K562 (cell line): Measurements from ENCODE around the gene PNMA8C. TPM values are rescaled to one million over a fixed set of nuclear protein-coding genes. Genes with fewer than 3 reads are reported as not detected.

Source experiments
- DMBX1 ChIP-seq: fragments of 250-450 bp; sonication (Bioruptor Pico); IDR thresholded peaks from 2 replicates; pipeline ENCODE4 v1.8.0; 2022; ENCODE audit warnings: inconsistent platforms, mild to moderate bottlenecking, moderate library complexity, borderline replicate concordance
- EWSR1 ChIP-seq: fragments of 450-650 bp; IDR thresholded peaks from 2 replicates; pipeline ENCODE4 v1.6.1; 2018; ENCODE audit warnings: borderline replicate concordance, mild to moderate bottlenecking, low read depth, moderate library complexity; ENCODE audit not compliant: partially characterized antibody
- HLTF ChIP-seq: fragments of 450-650 bp; IDR thresholded peaks from 2 replicates; pipeline ENCODE4 v1.6.1; 2016
- KLF16 ChIP-seq: IDR thresholded peaks from 2 replicates; pipeline ENCODE4 v1.6.1; 2016; ENCODE audit warnings: antibody characterized with exemption
- MCM5 ChIP-seq: fragments of 450-650 bp; IDR thresholded peaks from 2 replicates; pipeline ENCODE4 v1.6.1; 2016; ENCODE audit warnings: low read depth
- NFE2L1 ChIP-seq: fragments of 450-650 bp; IDR thresholded peaks from 2 replicates; pipeline ENCODE4 v1.6.1; 2016; ENCODE audit warnings: missing genetic modification characterization, low read depth, mild to moderate bottlenecking, missing compliant biosample characterization, moderate library complexity, borderline replicate concordance
- POU5F1 ChIP-seq: fragments of 150-350 bp; IDR thresholded peaks from 2 replicates; pipeline ENCODE4 v1.6.1; 2014; ENCODE audit warnings: borderline replicate concordance, low read length, low read depth, mild to moderate bottlenecking; ENCODE audit not compliant: partially characterized antibody
- RBM15 ChIP-seq: fragments of 200-400 bp; formaldehyde crosslinking; IDR thresholded peaks from 2 replicates; pipeline ENCODE4 v1.6.1; 2018; ENCODE audit warnings: mild to moderate bottlenecking, low read length, moderate library complexity; ENCODE audit not compliant: insufficient read depth
- SRF ChIP-seq, 2 experiments: fragments of 250-450, 450-650 bp in 1 of 2; sonication (Bioruptor Pico) in 1 of 2; sonication (generic) in 1 of 2; formaldehyde crosslinking; IDR thresholded peaks; 2 replicates each; pipeline versions ENCODE4 v1.5.0 to v1.5.1; 2020 to 2022; ENCODE audit warnings: mild to moderate bottlenecking in 1 of 2, missing genetic modification reagents in 1 of 2
- TBL1XR1 ChIP-seq, 2 experiments: IDR thresholded peaks; 2 replicates each; pipeline ENCODE4 v1.6.1; 2012; ENCODE audit warnings: improper control_type of control experiment in 2 of 2, low read length in 2 of 2, mild to moderate bottlenecking in 1 of 2
- ZFX ChIP-seq: sonication (generic); formaldehyde crosslinking; IDR thresholded peaks from 2 replicates; pipeline ENCODE4 v1.8.0; 2022; ENCODE audit warnings: mild to moderate bottlenecking, missing genetic modification reagents, moderate library complexity
- ZNF583 ChIP-seq: fragments of 250-450 bp; sonication (Bioruptor Pico); IDR thresholded peaks from 2 replicates; pipeline ENCODE4 v1.4.0; 2020
- polyA plus RNA-seq, 8 experiments: library from polyadenylated mRNA; depleted of rRNA in 4 of 8; stranded (reverse) in 5 of 8; unstranded in 3 of 8; fragments of >200 nt; fragmentation: Nextera tagmentation in 2 of 8; fragmentation: Illumina TruSeq in 1 of 8; extraction: Ambion mirVana in 2 of 8; extraction: Trizol in 1 of 8; gene quantifications; 2 replicates each; pipeline versions ENCODE4 v1.2.1 to v1.2.3, GENCODE V29; 2011 to 2014; ENCODE audit warnings: inconsistent platforms in 1 of 8, missing spikeins in 1 of 8
- total RNA-seq, 7 experiments: library from RNA; depleted of rRNA in 6 of 7; stranded (reverse); fragments of >200 nt in 6 of 7; fragmentation: Illumina TruSeq in 2 of 7; extraction: Trizol in 2 of 7; gene quantifications; 2 replicates each; pipeline versions ENCODE4 v1.2.1 to v1.2.3, GENCODE V29; 2011 to 2021; ENCODE audit warnings: low replicate concordance in 1 of 7
- TF ChIP-seq, protein P1 (sequence below): IDR thresholded peaks from 2 replicates; pipeline ENCODE4 v1.6.1; 2012; ENCODE audit warnings: low read depth, low read length, improper control_type of control experiment, borderline replicate concordance
- TF ChIP-seq, protein P2 (sequence below), 3 experiments: IDR thresholded peaks in 2 of 3; conservative IDR thresholded peaks in 1 of 3; 2 replicates each; pipeline ENCODE4 v1.5.1; 2011 to 2012; ENCODE audit warnings: low read length in 3 of 3, mild to moderate bottlenecking in 3 of 3, control low read depth in 2 of 3, improper control_type of control experiment in 1 of 3, inconsistent platforms in 1 of 3, low read depth in 1 of 3, mixed read lengths in 1 of 3, moderate library complexity in 1 of 3; ENCODE audit not compliant: insufficient read depth in 2 of 3
- TF ChIP-seq, protein P3 (sequence below), 2 experiments: fragments of 450-650 bp; formaldehyde crosslinking in 1 of 2; IDR thresholded peaks; 2 replicates each; pipeline versions ENCODE4 v1.4.0 to v1.6.1; 2014 to 2020; ENCODE audit warnings: mild to moderate bottlenecking in 2 of 2, borderline replicate concordance in 1 of 2, low read depth in 1 of 2

The PNMA8C gene
- total and polyA plus RNA-seq, 9 of the 15 experiments (the other 6 are each of a cell fraction or from before 2014, with no cell fraction given) = 0.04 to 0.05 (median 0.05) TPM; not detected in 6

DNA sequence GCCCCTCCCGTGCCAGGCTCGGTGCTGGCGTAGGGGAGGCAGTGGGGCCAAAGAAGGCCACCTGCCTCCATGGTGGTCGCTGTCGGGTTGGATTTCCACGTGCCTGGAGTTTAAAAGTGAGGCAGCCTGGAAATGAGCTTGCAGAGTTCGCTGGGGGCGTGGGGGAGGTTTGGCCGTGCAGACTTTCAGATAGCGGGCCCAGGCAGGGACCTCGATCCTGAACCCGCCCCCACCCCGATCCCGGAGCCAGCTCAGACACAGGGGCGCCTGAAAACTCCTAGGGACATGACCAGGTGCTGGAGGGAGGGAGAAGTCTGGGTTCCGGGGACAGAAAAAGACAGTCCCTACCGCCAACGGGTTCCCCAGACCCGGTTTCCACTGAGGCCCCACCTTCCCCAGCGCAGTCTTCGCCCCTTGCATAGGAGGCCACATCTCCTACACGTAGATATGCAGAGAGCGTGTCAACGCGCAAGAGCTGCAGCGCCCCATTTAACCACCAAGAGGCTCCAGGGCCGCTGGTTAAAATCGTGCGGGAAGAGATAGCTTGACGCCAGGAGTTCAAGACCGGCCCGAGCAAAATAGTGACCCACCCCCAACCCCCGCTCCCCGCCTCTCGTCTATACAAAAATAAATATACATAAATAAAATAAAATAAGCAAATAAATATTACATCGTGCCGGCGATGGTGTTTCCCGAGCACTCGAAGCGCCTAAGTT, 23.8 kb downstream of the PNMA8C start (continued):
- TF ChIP-seq NFE2L1 (tag) (no peak), TBL1XR1 (IDR thresholded peaks at IDR 0.05; ENCODE audit: low read length in 2 of 2) (no peak), SRF (CRISPR knock-in tag; IDR thresholded peaks at IDR 0.05) (no peak), ZFX (CRISPR knock-in tag) (peak; percentile 52; the same call in 1 of the 2 replicates), MCM5 (no peak), POU5F1 (no peak), EWSR1 (no peak), ZNF583 (CRISPR knock-in tag) (no peak), HLTF (no peak), KLF16 (no peak), DMBX1 (CRISPR knock-in tag) (no peak), RBM15 (no peak)
- TF ChIP-seq, protein P1, sequence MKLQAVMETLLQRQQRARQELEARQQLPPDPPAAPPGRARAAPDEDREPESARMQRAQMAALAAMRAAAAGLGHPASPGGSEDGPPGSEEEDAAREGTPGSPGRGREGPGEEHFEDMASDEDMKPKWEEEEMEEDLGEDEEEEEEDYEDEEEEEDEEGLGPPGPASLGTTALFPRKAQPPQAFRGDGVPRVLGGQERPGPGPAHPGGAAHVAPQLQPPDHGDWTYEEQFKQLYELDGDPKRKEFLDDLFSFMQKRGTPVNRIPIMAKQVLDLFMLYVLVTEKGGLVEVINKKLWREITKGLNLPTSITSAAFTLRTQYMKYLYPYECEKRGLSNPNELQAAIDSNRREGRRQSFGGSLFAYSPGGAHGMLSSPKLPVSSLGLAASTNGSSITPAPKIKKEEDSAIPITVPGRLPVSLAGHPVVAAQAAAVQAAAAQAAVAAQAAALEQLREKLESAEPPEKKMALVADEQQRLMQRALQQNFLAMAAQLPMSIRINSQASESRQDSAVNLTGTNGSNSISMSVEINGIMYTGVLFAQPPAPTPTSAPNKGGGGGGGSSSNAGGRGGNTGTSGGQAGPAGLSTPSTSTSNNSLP = no peak
- TF ChIP-seq, protein P2, sequence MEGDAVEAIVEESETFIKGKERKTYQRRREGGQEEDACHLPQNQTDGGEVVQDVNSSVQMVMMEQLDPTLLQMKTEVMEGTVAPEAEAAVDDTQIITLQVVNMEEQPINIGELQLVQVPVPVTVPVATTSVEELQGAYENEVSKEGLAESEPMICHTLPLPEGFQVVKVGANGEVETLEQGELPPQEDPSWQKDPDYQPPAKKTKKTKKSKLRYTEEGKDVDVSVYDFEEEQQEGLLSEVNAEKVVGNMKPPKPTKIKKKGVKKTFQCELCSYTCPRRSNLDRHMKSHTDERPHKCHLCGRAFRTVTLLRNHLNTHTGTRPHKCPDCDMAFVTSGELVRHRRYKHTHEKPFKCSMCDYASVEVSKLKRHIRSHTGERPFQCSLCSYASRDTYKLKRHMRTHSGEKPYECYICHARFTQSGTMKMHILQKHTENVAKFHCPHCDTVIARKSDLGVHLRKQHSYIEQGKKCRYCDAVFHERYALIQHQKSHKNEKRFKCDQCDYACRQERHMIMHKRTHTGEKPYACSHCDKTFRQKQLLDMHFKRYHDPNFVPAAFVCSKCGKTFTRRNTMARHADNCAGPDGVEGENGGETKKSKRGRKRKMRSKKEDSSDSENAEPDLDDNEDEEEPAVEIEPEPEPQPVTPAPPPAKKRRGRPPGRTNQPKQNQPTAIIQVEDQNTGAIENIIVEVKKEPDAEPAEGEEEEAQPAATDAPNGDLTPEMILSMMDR (IDR thresholded peaks at IDR 0.05 in 2 of 3, conservative IDR thresholded peaks at IDR 0.05 in 1 of 3; ENCODE audit: insufficient read depth in 2 of 3, low read depth in 1 of 3, low read length in 3 of 3) = peak; percentile 50 to 70 (median 61); a peak in 4 of 6 replicates
- TF ChIP-seq, protein P3, sequence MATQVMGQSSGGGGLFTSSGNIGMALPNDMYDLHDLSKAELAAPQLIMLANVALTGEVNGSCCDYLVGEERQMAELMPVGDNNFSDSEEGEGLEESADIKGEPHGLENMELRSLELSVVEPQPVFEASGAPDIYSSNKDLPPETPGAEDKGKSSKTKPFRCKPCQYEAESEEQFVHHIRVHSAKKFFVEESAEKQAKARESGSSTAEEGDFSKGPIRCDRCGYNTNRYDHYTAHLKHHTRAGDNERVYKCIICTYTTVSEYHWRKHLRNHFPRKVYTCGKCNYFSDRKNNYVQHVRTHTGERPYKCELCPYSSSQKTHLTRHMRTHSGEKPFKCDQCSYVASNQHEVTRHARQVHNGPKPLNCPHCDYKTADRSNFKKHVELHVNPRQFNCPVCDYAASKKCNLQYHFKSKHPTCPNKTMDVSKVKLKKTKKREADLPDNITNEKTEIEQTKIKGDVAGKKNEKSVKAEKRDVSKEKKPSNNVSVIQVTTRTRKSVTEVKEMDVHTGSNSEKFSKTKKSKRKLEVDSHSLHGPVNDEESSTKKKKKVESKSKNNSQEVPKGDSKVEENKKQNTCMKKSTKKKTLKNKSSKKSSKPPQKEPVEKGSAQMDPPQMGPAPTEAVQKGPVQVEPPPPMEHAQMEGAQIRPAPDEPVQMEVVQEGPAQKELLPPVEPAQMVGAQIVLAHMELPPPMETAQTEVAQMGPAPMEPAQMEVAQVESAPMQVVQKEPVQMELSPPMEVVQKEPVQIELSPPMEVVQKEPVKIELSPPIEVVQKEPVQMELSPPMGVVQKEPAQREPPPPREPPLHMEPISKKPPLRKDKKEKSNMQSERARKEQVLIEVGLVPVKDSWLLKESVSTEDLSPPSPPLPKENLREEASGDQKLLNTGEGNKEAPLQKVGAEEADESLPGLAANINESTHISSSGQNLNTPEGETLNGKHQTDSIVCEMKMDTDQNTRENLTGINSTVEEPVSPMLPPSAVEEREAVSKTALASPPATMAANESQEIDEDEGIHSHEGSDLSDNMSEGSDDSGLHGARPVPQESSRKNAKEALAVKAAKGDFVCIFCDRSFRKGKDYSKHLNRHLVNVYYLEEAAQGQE (IDR thresholded peaks at IDR 0.05; ENCODE audit: borderline replicate concordance) = peak; percentile 51; the same call in 1 of the 2 replicates
- TF ChIP-seq, protein P3 (CRISPR knock-in tag; IDR thresholded peaks at IDR 0.05; ENCODE audit: low read depth) = no peak
